Activated CD4-positive, alpha-beta T cell treated with anti-CD3 and anti-CD28 coated beads, Interleukin-2, amount 10 ng/mL, durations not matched to agents 7 days and 5 days (primary cell): Measurements from ENCODE around the gene PLEKHA4. TPM values are rescaled to one million over a fixed set of nuclear protein-coding genes. Genes with fewer than 3 reads are reported as not detected.

Experiments used
- CTCF ChIA-PET: fragments of 350-600 bp; sonication (Branson Sonifier 250); formaldehyde crosslinking; loops from one replicate; lab custom pipeline; 2021; ENCODE audit warnings: antibody characterized with exemption; lab: Charles Lee
- POLR2A ChIA-PET: fragments of 350-600 bp; sonication (Branson Sonifier 250); formaldehyde crosslinking; loops from one replicate; lab custom pipeline; 2021; ENCODE audit warnings: antibody characterized with exemption; lab: Charles Lee
- DNase-seq: peaks from one replicate; pipeline ENCODE4 v3.0.0-alpha.2; 2020
- H3K27ac Mint-ChIP-seq: one replicate; pipeline ENCODE4 v1.8.0; 2021; ENCODE audit warnings: mild to moderate bottlenecking, moderate library complexity, mixed read lengths
- H3K27me3 Mint-ChIP-seq: one replicate; pipeline ENCODE4 v1.8.0; 2021; ENCODE audit warnings: mixed read lengths
- H3K36me3 Mint-ChIP-seq: one replicate; pipeline ENCODE4 v1.8.0; 2021; ENCODE audit warnings: low read depth, mixed read lengths
- H3K4me1 Mint-ChIP-seq: one replicate; pipeline ENCODE4 v1.8.0; 2021; ENCODE audit warnings: mixed read lengths
- H3K4me3 Mint-ChIP-seq: one replicate; pipeline ENCODE4 v1.8.0; 2021; ENCODE audit warnings: mild to moderate bottlenecking, moderate library complexity, mixed read lengths
- H3K9me3 Mint-ChIP-seq: one replicate; pipeline ENCODE4 v1.8.0; 2021; ENCODE audit warnings: mixed read lengths
- total RNA-seq, 2 experiments: library from RNA; stranded (reverse); gene quantifications; one replicate each; pipeline ENCODE4 v1.2.3, GENCODE V29; 2021

The PLEKHA4 gene
- total RNA-seq, 2 experiments from 2014 or later, result 3.8 to 4.6 TPM

DNA sequence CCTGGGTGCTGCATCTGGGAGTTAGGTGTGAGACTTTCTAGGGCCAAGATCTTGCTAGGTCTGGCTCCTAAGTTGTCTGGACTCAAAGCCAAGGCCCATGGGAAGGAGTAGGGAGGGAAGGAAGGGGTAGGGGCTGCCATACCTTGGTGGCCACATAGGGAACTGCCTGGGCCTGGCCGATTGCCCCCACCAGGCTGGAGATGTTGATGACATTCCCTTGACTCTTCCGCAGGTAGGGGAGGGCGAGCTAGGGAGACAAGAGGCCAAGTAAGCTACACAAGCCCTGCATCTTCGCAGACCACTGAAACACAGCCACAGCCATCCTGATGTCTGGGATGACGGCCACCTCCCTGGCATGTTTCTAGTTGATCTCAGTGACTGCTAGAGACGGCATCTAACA is 53.5 kb downstream of the PLEKHA4 start:
- Mint-ChIP-seq H3K27ac (peak overlapping the region; percentile 22), H3K4me1 (peaks cover 18% of the 10 kb centered on the region), H3K9me3 (no peaks in the 10 kb centered on the region), H3K4me3 (no peak overlapping the region), H3K27me3 (no peaks in the 10 kb centered on the region), H3K36me3 (no peaks in the 10 kb centered on the region)
- DNase-seq, result no peak
- ChIA-PET POLR2A (no interaction called here), CTCF (interaction anchor here (0.6 to 1.5 kb wide), 3 partner anchors 9 to 93 kb away, joined by 3 read pairs; no protein-coding TSS in a partner anchor)

GRCh38 chr19:48813123-48813913 is 55.1 kb downstream of the PLEKHA4 start:
- CTCF ChIA-PET, result interaction anchor here (1.2 to 1.8 kb wide), 3 partner anchors 18 to 29 kb away, joined by 3 to 8 read pairs (median 4); no protein-coding TSS in a partner anchor
- Mint-ChIP-seq H3K27me3 (no peaks in the 10 kb centered on the region), H3K4me1 (peaks cover 29% of the 10 kb centered on the region), H3K27ac (no peak overlapping the region), H3K9me3 (no peaks in the 10 kb centered on the region), H3K36me3 (no peaks in the 10 kb centered on the region), H3K4me3 (no peak overlapping the region)
- POLR2A ChIA-PET, result no interaction called here
- DNase-seq, result no peak

DNA sequence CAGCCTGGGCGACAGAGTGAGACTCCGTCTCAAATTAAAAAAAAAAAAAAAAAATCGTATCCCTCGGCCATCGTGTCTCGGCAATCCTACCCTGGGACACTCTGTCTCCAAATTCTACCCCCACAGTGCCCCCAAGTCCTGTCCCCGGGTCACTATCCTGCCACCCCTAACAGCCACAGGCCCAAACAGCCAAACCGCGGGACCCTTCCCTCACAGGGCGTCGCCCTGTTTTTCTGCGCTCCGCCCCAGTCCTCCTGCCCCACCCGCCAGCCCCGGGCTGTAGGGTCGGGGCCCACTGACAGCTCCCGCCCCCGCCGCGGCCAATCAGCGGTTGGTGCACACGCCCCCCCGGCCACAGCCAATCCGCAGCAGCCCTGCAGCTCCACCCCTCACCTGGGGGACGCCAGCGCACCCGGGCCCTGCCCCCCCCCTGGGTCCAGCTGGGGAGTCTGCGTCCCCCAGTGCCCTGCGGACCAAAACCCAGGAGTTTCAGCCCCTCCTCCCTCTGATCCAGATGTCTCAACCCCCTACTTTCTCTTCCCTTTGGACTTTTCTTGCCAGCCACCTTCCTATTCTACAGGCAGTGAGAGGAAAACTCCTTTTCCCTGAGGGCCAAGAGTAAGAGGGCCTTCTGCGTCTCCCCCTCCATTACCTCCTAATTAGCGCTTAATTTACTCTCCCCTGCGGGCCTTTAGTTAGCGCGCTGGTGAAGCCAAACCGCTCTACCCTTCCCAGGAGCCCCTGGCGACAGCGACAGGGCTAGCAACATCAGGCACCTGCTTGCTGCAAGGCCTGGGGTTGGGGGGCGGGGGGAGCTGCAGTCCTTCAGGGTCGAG is 56.1 kb downstream of the PLEKHA4 start:
- POLR2A ChIA-PET, result no interaction called here
- Mint-ChIP-seq H3K4me1 (peaks cover 36% of the 10 kb centered on the region), H3K27ac (peak overlapping the region; percentile 80), H3K27me3 (no peaks in the 10 kb centered on the region), H3K9me3 (no peaks in the 10 kb centered on the region), H3K36me3 (no peaks in the 10 kb centered on the region), H3K4me3 (peak overlapping the region; percentile 71)
- CTCF ChIA-PET, result interaction anchor here (1.2 to 1.8 kb wide), 4 partner anchors 17 to 30 kb away, joined by 3 to 8 read pairs (median 4); no protein-coding TSS in a partner anchor
- DNase-seq, result peak; percentile 62

- no peaks in the 10 kb centered on the region for H3K9me3 Mint-ChIP-seq
- H3K4me3 Mint-ChIP-seq, result peak overlapping the region; percentile 89
- POLR2A ChIA-PET, result interaction anchor here (0.7 kb wide), 1 partner anchor 123 kb away, joined by 3 read pairs; no protein-coding TSS in a partner anchor
- no peak for DNase-seq
- H3K27ac Mint-ChIP-seq, result peak overlapping the region; percentile 94
- peaks cover 30% of the 10 kb centered on the region for H3K4me1 Mint-ChIP-seq
- H3K36me3 Mint-ChIP-seq, result peaks cover 1% of the 10 kb centered on the region
- no peaks in the 10 kb centered on the region for H3K27me3 Mint-ChIP-seq
- CTCF ChIA-PET, result interaction anchor here (0.6 to 5.2 kb wide), 6 partner anchors 15 to 331 kb away, joined by 3 to 34 read pairs (median 3); no protein-coding TSS in a partner anchor
Observed at GRCh38 chr19:48810151-48810550, 58.3 kb downstream of the PLEKHA4 start.

DNA sequence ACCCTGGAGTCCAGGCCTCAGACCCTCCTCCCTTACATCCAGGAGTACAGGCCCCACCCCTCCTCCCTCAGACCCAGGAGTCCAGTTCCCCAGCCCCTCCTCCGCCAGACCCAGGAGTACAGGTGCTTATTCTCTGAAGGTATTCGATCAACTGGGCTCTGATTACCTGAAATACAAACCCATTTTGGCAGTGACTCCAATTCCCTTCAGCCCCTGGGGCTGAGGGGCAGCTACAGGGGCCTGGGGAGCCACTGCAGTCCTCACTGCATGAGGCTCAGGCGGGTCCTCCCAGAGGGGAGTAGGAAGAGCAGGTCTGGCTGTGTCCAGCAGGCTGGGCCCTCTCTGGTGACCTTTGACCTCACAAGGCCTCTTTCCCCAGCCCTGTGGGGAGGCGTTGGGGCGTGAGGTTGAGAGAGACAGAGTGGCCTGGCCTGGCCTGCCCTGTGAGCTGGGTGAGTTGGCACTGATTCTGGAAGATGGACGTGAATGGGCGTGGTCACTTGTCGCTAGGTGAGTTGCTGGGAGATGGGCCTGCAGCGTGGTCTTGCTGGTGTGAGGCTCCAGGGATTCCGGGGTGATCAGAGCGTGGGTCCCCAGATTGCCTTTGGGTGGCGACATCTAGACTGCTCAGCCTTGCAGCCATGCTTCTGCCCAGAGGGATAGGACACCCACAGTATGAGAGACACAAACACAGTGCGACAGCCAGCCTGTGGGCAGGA is 60.7 kb downstream of the PLEKHA4 start:
- POLR2A ChIA-PET, result no interaction called here
- Mint-ChIP-seq H3K36me3 (peaks cover 1% of the 10 kb centered on the region), H3K4me1 (peaks cover 30% of the 10 kb centered on the region), H3K4me3 (no peak overlapping the region), H3K27ac (peak overlapping the region; percentile 16), H3K27me3 (no peaks in the 10 kb centered on the region), H3K9me3 (no peaks in the 10 kb centered on the region)
- DNase-seq, result no peak
- CTCF ChIA-PET, result interaction anchor here (1.1 to 5.2 kb wide), 3 partner anchors 12 to 186 kb away, joined by 3 to 34 read pairs (median 7); partner anchors contain the start of genes GYS1 and RUVBL2

DNA sequence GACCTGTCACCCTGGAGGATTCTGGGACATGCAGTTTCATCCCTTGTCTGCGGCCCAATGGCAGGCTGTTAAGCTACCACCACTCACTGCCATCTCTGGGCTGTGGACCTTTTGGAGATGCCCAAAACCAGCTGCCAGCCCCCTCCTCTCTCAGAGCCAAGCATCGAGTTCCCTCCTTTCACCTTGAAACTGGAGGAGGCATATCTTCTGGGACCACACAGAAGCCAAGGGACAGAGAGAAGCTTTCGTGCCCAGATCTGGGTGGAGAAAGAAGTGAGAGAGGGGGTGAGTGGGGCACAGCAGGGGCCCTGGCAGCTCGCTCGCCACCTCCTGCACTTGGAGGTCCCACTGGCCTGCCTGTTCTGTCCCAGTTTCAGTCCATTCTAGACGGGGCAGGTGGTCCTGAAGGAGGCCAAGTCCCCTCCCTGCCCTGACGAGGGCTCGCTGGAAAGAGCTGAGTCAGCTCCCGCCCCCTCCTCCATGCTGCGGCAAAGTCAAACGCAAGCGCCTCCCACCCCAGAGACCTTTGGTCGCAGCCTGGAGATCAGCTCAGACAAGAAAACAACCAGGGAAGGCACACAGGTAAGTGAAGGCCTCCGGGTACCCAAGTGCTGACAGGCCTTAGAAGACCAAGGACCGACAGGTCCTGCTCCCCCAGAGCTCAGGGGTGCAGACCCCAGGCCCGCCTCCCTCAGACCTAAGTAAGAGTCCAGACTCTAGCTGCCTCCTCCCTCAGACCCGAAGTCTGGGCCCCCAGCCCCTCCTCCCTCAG is 61.4 kb downstream of the PLEKHA4 start:
- Mint-ChIP-seq H3K4me1 (peaks cover 24% of the 10 kb centered on the region), H3K4me3 (no peak overlapping the region), H3K27ac (peak overlapping the region; percentile 25), H3K9me3 (no peaks in the 10 kb centered on the region), H3K27me3 (no peaks in the 10 kb centered on the region), H3K36me3 (peaks cover 1% of the 10 kb centered on the region)
- ChIA-PET CTCF (interaction anchor here (0.7 to 5.2 kb wide), 3 partner anchors 11 to 36 kb away, joined by 4 to 34 read pairs (median 7); no protein-coding TSS in a partner anchor), POLR2A (no interaction called here)
- DNase-seq, result no peak

- H3K27me3 Mint-ChIP-seq, result no peaks in the 10 kb centered on the region
- H3K9me3 Mint-ChIP-seq, result no peaks in the 10 kb centered on the region
- ChIA-PET POLR2A (no interaction called here), CTCF (interaction anchor here (0.7 to 5.2 kb wide), 3 partner anchors 11 to 36 kb away, joined by 4 to 34 read pairs (median 7); no protein-coding TSS in a partner anchor)
- H3K4me3 Mint-ChIP-seq, result no peak overlapping the region
- peaks cover 23% of the 10 kb centered on the region for H3K4me1 Mint-ChIP-seq
- H3K36me3 Mint-ChIP-seq, result peaks cover 1% of the 10 kb centered on the region
- DNase-seq, result peak; percentile 65
- no peak overlapping the region for H3K27ac Mint-ChIP-seq
Observed at GRCh38 chr19:48806518-48806817, 61.9 kb downstream of the PLEKHA4 start.

GRCh38 chr19:48805452-48805851 is 63.0 kb downstream of the PLEKHA4 start:
- Mint-ChIP-seq H3K4me1 (peaks cover 23% of the 10 kb centered on the region), H3K4me3 (no peak overlapping the region), H3K27ac (no peak overlapping the region), H3K9me3 (no peaks in the 10 kb centered on the region), H3K36me3 (peaks cover 1% of the 10 kb centered on the region), H3K27me3 (no peaks in the 10 kb centered on the region)
- POLR2A ChIA-PET, result no interaction called here
- DNase-seq, result no peak
- CTCF ChIA-PET, result no interaction called here

- DNase-seq, result no peak
- Mint-ChIP-seq H3K27me3 (no peaks in the 10 kb centered on the region), H3K9me3 (no peaks in the 10 kb centered on the region), H3K27ac (no peak overlapping the region), H3K4me3 (no peak overlapping the region), H3K4me1 (peaks cover 15% of the 10 kb centered on the region), H3K36me3 (peaks cover 1% of the 10 kb centered on the region)
- ChIA-PET CTCF (no interaction called here), POLR2A (no interaction called here)
Observed at GRCh38 chr19:48804496-48804895, 63.9 kb downstream of the PLEKHA4 start.

GRCh38 chr19:48802623-48803022 is 65.8 kb downstream of the PLEKHA4 start:
- no peak for DNase-seq
- Mint-ChIP-seq H3K9me3 (no peaks in the 10 kb centered on the region), H3K27me3 (no peaks in the 10 kb centered on the region), H3K4me3 (no peak overlapping the region), H3K27ac (no peak overlapping the region), H3K4me1 (peaks cover 2% of the 10 kb centered on the region), H3K36me3 (peaks cover 1% of the 10 kb centered on the region)
- POLR2A ChIA-PET, result no interaction called here
- CTCF ChIA-PET, result interaction anchor here (1.7 kb wide), 1 partner anchor 40 kb away, joined by 6 read pairs; no protein-coding TSS in a partner anchor

DNA sequence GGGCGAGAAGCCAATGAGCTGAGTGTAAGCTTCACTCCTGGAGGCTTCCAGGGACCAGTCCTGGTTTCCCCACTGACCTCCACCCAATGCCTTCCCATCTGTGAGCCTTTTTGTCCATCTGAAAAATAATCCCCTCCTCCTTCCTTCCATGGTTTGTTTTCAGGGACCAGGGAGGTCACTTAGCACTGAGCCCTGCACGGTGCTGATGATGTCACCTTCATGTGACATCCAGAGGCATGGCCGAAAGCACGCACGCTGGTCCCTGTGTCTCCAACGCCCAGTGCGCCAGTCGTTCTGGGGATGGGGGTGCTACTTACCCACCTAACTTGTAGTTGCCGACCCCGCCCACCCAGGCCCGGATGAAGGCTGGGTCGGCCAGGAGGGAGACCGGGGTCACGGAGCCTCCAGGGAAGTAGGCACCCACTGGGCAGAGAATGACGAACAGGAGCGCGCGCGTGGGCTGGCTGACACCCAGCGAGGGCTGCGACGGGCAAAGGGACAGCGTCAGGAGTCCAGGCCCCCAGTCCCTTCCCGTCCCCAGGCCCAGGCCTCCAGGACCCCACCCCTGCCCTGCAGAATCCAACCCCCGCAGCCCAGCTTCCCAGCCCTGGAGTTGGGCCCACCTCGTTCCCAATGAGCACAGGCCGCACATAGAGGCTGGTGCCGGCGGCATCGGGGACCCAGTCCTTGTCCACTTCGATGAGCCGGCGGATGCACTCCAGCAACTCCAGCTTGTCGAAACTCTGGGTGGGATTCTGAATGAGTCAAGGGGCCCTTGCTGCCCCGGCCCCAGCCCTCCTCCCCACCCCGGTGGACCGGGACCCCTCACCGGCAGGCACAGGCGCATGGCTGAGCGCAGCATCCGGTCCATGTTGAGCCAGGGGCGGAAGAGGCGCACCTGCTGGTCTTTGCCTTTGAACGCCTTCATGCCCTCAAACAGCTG is 68.8 kb downstream of the PLEKHA4 start:
- H3K27ac Mint-ChIP-seq, result no peak overlapping the region
- H3K4me1 Mint-ChIP-seq, result peaks cover 9% of the 10 kb centered on the region
- no peaks in the 10 kb centered on the region for H3K36me3 Mint-ChIP-seq
- H3K4me3 Mint-ChIP-seq, result no peak overlapping the region
- DNase-seq, result no peak
- POLR2A ChIA-PET, result no interaction called here
- no peaks in the 10 kb centered on the region for H3K9me3 Mint-ChIP-seq
- CTCF ChIA-PET, result interaction anchor here (0.9 to 1.4 kb wide), 5 partner anchors 12 to 171 kb away, joined by 3 to 4 read pairs (median 3); no protein-coding TSS in a partner anchor
- H3K27me3 Mint-ChIP-seq, result no peaks in the 10 kb centered on the region
